ENCODE results near the gene FCF1.

The FCF1 gene

DNA sequence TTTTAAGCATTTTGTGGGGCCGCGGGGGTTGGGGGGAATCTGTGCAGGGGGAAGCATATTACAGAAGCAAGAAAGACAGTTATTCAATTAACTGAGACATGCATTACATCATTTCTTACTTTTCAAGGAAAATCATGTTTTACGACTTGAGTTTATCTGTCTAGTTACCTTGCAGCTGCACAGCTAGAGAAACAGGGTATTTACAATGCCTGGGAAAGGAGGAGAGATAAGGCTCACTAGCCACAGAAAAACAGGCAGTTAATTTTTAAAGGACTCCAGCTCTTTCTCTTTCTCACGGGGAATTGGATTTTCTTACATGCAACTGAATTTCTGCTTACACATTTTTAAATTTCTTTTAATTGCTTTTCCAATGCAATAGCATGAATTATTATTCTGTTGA is 22.2 kb downstream of the FCF1 start:
- no peak for DNase-seq
- Histone ChIP-seq H3K4me3 (ENCODE audit: low read length) (no peak overlapping the region), H4K8ac (ENCODE audit: low read depth, low read length) (no peak overlapping the region), H3K4me1 (ENCODE audit: control insufficient read depth, low read depth, low read length) (no peaks in the 10 kb centered on the region), H3K36me3 (ENCODE audit: control insufficient read depth, insufficient read depth, low read length) (no peaks in the 10 kb centered on the region), H3K27ac (ENCODE audit: low read depth, low read length) (no peak overlapping the region), H4K5ac (ENCODE audit: low read length) (no peak overlapping the region), H3K23ac (ENCODE audit: low read length) (no peak overlapping the region), H2BK5ac (ENCODE audit: low read length) (no peak overlapping the region), H3K27me3 (ENCODE audit: insufficient read depth, low read length, poor library complexity) (no peaks in the 10 kb centered on the region), H3K18ac (ENCODE audit: low read length) (no peak overlapping the region), H3K79me2 (ENCODE audit: control insufficient read depth, insufficient read depth, low read length) (no peaks in the 10 kb centered on the region), H2AK5ac (ENCODE audit: low read length) (no peak overlapping the region), H3K56ac (ENCODE audit: low read length) (no peak overlapping the region), H3K4me2 (ENCODE audit: low read length) (no peak overlapping the region), H3K79me1 (ENCODE audit: low read length) (no peaks in the 10 kb centered on the region), H2BK120ac (ENCODE audit: low read depth, low read length) (no peak overlapping the region), H2BK15ac (replicated peaks; ENCODE audit: low read depth) (no peak overlapping the region), H3K9ac (ENCODE audit: low read length) (no peak overlapping the region), H3K4ac (ENCODE audit: low read depth, low read length) (no peak overlapping the region)
- WGBS (ENCODE audit: extremely low coverage, insufficient coverage, low lambda C conversion rate): no CpG with 5 or more reads among the region's 4 CpGs

- no CpG with 5 or more reads among the region's 4 CpGs for WGBS (ENCODE audit: extremely low coverage, insufficient coverage, low lambda C conversion rate)
- H3K4me1 ChIP-seq (ENCODE audit: control insufficient read depth, low read depth, low read length): no peaks in the 10 kb centered on the region
- H3K9ac ChIP-seq (ENCODE audit: low read length): no peak overlapping the region
- no peaks in the 10 kb centered on the region for H3K36me3 ChIP-seq (ENCODE audit: control insufficient read depth, insufficient read depth, low read length)
- no peak overlapping the region for H2BK5ac ChIP-seq (ENCODE audit: low read length)
- no peak overlapping the region for H2BK120ac ChIP-seq (ENCODE audit: low read depth, low read length)
- no peak overlapping the region for H2AK5ac ChIP-seq (ENCODE audit: low read length)
- no peaks in the 10 kb centered on the region for H3K27me3 ChIP-seq (ENCODE audit: insufficient read depth, low read length, poor library complexity)
- H3K4ac ChIP-seq (ENCODE audit: low read depth, low read length): no peak overlapping the region
- no peak overlapping the region for H2BK15ac ChIP-seq (replicated peaks; ENCODE audit: low read depth)
- no peak overlapping the region for H3K18ac ChIP-seq (ENCODE audit: low read length)
- H3K79me1 ChIP-seq (ENCODE audit: low read length): no peaks in the 10 kb centered on the region
- H3K4me3 ChIP-seq (ENCODE audit: low read length): no peak overlapping the region
- no peak overlapping the region for H3K23ac ChIP-seq (ENCODE audit: low read length)
- DNase-seq: no peak
- no peaks in the 10 kb centered on the region for H3K79me2 ChIP-seq (ENCODE audit: control insufficient read depth, insufficient read depth, low read length)
- no peak overlapping the region for H4K8ac ChIP-seq (ENCODE audit: low read depth, low read length)
- H3K56ac ChIP-seq (ENCODE audit: low read length): no peak overlapping the region
- no peak overlapping the region for H4K5ac ChIP-seq (ENCODE audit: low read length)
- no peak overlapping the region for H3K27ac ChIP-seq (ENCODE audit: low read depth, low read length)
- no peak overlapping the region for H3K4me2 ChIP-seq (ENCODE audit: low read length)
Observed at GRCh38 chr14:74737753-74738325, 24.9 kb downstream of the FCF1 start.

GRCh38 chr14:74739293-74740030 is 26.5 kb downstream of the FCF1 start:
- H4K5ac ChIP-seq (ENCODE audit: low read length): no peak overlapping the region
- no peak overlapping the region for H2BK5ac ChIP-seq (ENCODE audit: low read length)
- H3K27ac ChIP-seq (ENCODE audit: low read depth, low read length): no peak overlapping the region
- H2BK120ac ChIP-seq (ENCODE audit: low read depth, low read length): no peak overlapping the region
- no peak overlapping the region for H2AK5ac ChIP-seq (ENCODE audit: low read length)
- no peak overlapping the region for H3K4ac ChIP-seq (ENCODE audit: low read depth, low read length)
- H3K79me2 ChIP-seq (ENCODE audit: control insufficient read depth, insufficient read depth, low read length): no peaks in the 10 kb centered on the region
- H2BK15ac ChIP-seq (replicated peaks; ENCODE audit: low read depth): no peak overlapping the region
- WGBS (ENCODE audit: extremely low coverage, insufficient coverage, low lambda C conversion rate): no CpG with 5 or more reads among the region's 8 CpGs
- no peaks in the 10 kb centered on the region for H3K36me3 ChIP-seq (ENCODE audit: control insufficient read depth, insufficient read depth, low read length)
- no peak overlapping the region for H4K8ac ChIP-seq (ENCODE audit: low read depth, low read length)
- H3K4me3 ChIP-seq (ENCODE audit: low read length): no peak overlapping the region
- no peak overlapping the region for H3K4me2 ChIP-seq (ENCODE audit: low read length)
- H3K9ac ChIP-seq (ENCODE audit: low read length): no peak overlapping the region
- H3K79me1 ChIP-seq (ENCODE audit: low read length): no peaks in the 10 kb centered on the region
- H3K4me1 ChIP-seq (ENCODE audit: control insufficient read depth, low read depth, low read length): no peaks in the 10 kb centered on the region
- no peak overlapping the region for H3K23ac ChIP-seq (ENCODE audit: low read length)
- no peaks in the 10 kb centered on the region for H3K27me3 ChIP-seq (ENCODE audit: insufficient read depth, low read length, poor library complexity)
- no peak overlapping the region for H3K56ac ChIP-seq (ENCODE audit: low read length)
- DNase-seq: no peak
- H3K18ac ChIP-seq (ENCODE audit: low read length): no peak overlapping the region

GRCh38 chr14:74747237-74747636 is 34.3 kb downstream of the FCF1 start:
- no peak overlapping the region for H3K4me2 ChIP-seq (ENCODE audit: low read length)
- no peaks in the 10 kb centered on the region for H3K36me3 ChIP-seq (ENCODE audit: control insufficient read depth, insufficient read depth, low read length)
- no peak overlapping the region for H3K23ac ChIP-seq (ENCODE audit: low read length)
- H4K8ac ChIP-seq (ENCODE audit: low read depth, low read length): no peak overlapping the region
- H4K5ac ChIP-seq (ENCODE audit: low read length): no peak overlapping the region
- H3K18ac ChIP-seq (ENCODE audit: low read length): no peak overlapping the region
- no peaks in the 10 kb centered on the region for H3K4me1 ChIP-seq (ENCODE audit: control insufficient read depth, low read depth, low read length)
- H3K56ac ChIP-seq (ENCODE audit: low read length): no peak overlapping the region
- no peak overlapping the region for H3K4ac ChIP-seq (ENCODE audit: low read depth, low read length)
- H3K4me3 ChIP-seq (ENCODE audit: low read length): no peak overlapping the region
- no peaks in the 10 kb centered on the region for H3K79me2 ChIP-seq (ENCODE audit: control insufficient read depth, insufficient read depth, low read length)
- no CpG with 5 or more reads among the region's 2 CpGs for whole genome bisulfite sequencing (ENCODE audit: extremely low coverage, insufficient coverage, low lambda C conversion rate)
- H3K27ac ChIP-seq (ENCODE audit: low read depth, low read length): no peak overlapping the region
- no peak for DNase-seq
- no peak overlapping the region for H2AK5ac ChIP-seq (ENCODE audit: low read length)
- H3K9ac ChIP-seq (ENCODE audit: low read length): no peak overlapping the region
- H3K79me1 ChIP-seq (ENCODE audit: low read length): no peaks in the 10 kb centered on the region
- no peak overlapping the region for H2BK5ac ChIP-seq (ENCODE audit: low read length)
- H2BK120ac ChIP-seq (ENCODE audit: low read depth, low read length): no peak overlapping the region
- H2BK15ac ChIP-seq (replicated peaks; ENCODE audit: low read depth): no peak overlapping the region
- no peaks in the 10 kb centered on the region for H3K27me3 ChIP-seq (ENCODE audit: insufficient read depth, low read length, poor library complexity)

DNA sequence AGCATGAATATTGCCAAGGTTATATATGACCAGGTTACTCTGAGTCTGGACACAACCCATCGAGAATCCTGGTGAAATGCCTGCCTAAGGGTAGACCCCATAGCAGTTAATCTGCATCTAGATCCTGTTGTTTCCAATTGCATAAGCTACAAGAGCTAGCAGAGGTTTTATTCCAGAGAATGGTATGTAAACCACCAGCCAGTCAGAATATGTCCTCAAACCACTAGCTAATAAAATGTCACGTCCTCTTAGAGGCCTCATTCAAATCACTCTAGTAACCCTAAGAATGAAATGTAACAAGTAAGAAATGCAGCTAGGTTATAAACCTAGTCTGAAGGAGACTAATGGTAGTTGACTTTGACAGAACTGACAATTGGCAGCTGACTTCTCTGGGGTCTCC is 41.2 kb downstream of the FCF1 start:
- no peak overlapping the region for H4K8ac ChIP-seq (ENCODE audit: low read depth, low read length)
- no peaks in the 10 kb centered on the region for H3K27me3 ChIP-seq (ENCODE audit: insufficient read depth, low read length, poor library complexity)
- no peak overlapping the region for H2BK15ac ChIP-seq (replicated peaks; ENCODE audit: low read depth)
- no peaks in the 10 kb centered on the region for H3K79me2 ChIP-seq (ENCODE audit: control insufficient read depth, insufficient read depth, low read length)
- H4K5ac ChIP-seq (ENCODE audit: low read length): no peak overlapping the region
- H3K4me1 ChIP-seq (ENCODE audit: control insufficient read depth, low read depth, low read length): no peaks in the 10 kb centered on the region
- WGBS (ENCODE audit: extremely low coverage, insufficient coverage, low lambda C conversion rate): no CpG with 5 or more reads among the region's 2 CpGs
- H2BK5ac ChIP-seq (ENCODE audit: low read length): no peak overlapping the region
- H3K36me3 ChIP-seq (ENCODE audit: control insufficient read depth, insufficient read depth, low read length): no peaks in the 10 kb centered on the region
- H3K4me2 ChIP-seq (ENCODE audit: low read length): no peak overlapping the region
- H3K56ac ChIP-seq (ENCODE audit: low read length): no peak overlapping the region
- H3K79me1 ChIP-seq (ENCODE audit: low read length): no peaks in the 10 kb centered on the region
- no peak overlapping the region for H3K9ac ChIP-seq (ENCODE audit: low read length)
- H3K4me3 ChIP-seq (ENCODE audit: low read length): no peak overlapping the region
- no peak overlapping the region for H3K4ac ChIP-seq (ENCODE audit: low read depth, low read length)
- no peak for DNase-seq
- no peak overlapping the region for H3K18ac ChIP-seq (ENCODE audit: low read length)
- no peak overlapping the region for H3K27ac ChIP-seq (ENCODE audit: low read depth, low read length)
- no peak overlapping the region for H2BK120ac ChIP-seq (ENCODE audit: low read depth, low read length)
- no peak overlapping the region for H2AK5ac ChIP-seq (ENCODE audit: low read length)
- no peak overlapping the region for H3K23ac ChIP-seq (ENCODE audit: low read length)

GRCh38 chr14:74754899-74755298 is 42.0 kb downstream of the FCF1 start:
- Histone ChIP-seq H4K8ac (ENCODE audit: low read depth, low read length) (no peak overlapping the region), H3K4me2 (ENCODE audit: low read length) (no peak overlapping the region), H3K27ac (ENCODE audit: low read depth, low read length) (no peak overlapping the region)

More at GRCh38 chr14:74754899-74755298, 42.0 kb downstream of the FCF1 start:
- DNase-seq: no peak
- H2AK5ac ChIP-seq (ENCODE audit: low read length): no peak overlapping the region
- no peaks in the 10 kb centered on the region for H3K79me1 ChIP-seq (ENCODE audit: low read length)
- no peak overlapping the region for H3K4me3 ChIP-seq (ENCODE audit: low read length)
- H3K79me2 ChIP-seq (ENCODE audit: control insufficient read depth, insufficient read depth, low read length): no peaks in the 10 kb centered on the region
- H2BK120ac ChIP-seq (ENCODE audit: low read depth, low read length): no peak overlapping the region
- H3K36me3 ChIP-seq (ENCODE audit: control insufficient read depth, insufficient read depth, low read length): no peaks in the 10 kb centered on the region
- WGBS (ENCODE audit: extremely low coverage, insufficient coverage, low lambda C conversion rate): no CpG with 5 or more reads among the region's 7 CpGs
- H3K23ac ChIP-seq (ENCODE audit: low read length): no peak overlapping the region
- no peak overlapping the region for H3K4ac ChIP-seq (ENCODE audit: low read depth, low read length)
- H2BK15ac ChIP-seq (replicated peaks; ENCODE audit: low read depth): no peak overlapping the region
- H4K5ac ChIP-seq (ENCODE audit: low read length): no peak overlapping the region
- H3K27me3 ChIP-seq (ENCODE audit: insufficient read depth, low read length, poor library complexity): no peaks in the 10 kb centered on the region
- H3K9ac ChIP-seq (ENCODE audit: low read length): no peak overlapping the region
- no peak overlapping the region for H3K56ac ChIP-seq (ENCODE audit: low read length)
- H3K18ac ChIP-seq (ENCODE audit: low read length): no peak overlapping the region
- no peak overlapping the region for H2BK5ac ChIP-seq (ENCODE audit: low read length)
- no peaks in the 10 kb centered on the region for H3K4me1 ChIP-seq (ENCODE audit: control insufficient read depth, low read depth, low read length)
